Neural progenitor cell (in vitro differentiated cells): ENCODE results near the gene KCNJ10.
A peak's percentile ranks its signal among the peaks of the same experiment; 100 is the strongest.

Source experiments
- CTCF ChIP-seq: fragments of 200-600 bp; sonication (generic); IDR thresholded peaks from 2 replicates; pipeline ENCODE4 v1.5.1; 2017; ENCODE audit warnings: antibody characterized with exemption, mild to moderate bottlenecking
- EZH2 ChIP-seq: fragments of 200-600 bp; sonication (generic); IDR thresholded peaks from 2 replicates; pipeline ENCODE4 v1.6.1; 2017; ENCODE audit warnings: antibody characterized with exemption, mild to moderate bottlenecking, moderate library complexity

- TF ChIP-seq CTCF: no peak
- TF ChIP-seq EZH2: peak; percentile 53
Observed at GRCh38 chr1:160069460-160070231, at the start of gene KCNJ10.
